GM12873 (cell line): ENCODE measurements around the gene ARHGDIG.

Source experiments
- TF ChIP-seq, protein P1 (sequence below): IDR thresholded peaks from 2 replicates; pipeline ENCODE4 v1.5.1; 2012; ENCODE audit warnings: low read depth, mild to moderate bottlenecking, moderate library complexity, low read length, control low read depth; ENCODE audit not compliant: insufficient read depth; ENCODE audit errors: missing control alignments

ARHGDIG gene

DNA sequence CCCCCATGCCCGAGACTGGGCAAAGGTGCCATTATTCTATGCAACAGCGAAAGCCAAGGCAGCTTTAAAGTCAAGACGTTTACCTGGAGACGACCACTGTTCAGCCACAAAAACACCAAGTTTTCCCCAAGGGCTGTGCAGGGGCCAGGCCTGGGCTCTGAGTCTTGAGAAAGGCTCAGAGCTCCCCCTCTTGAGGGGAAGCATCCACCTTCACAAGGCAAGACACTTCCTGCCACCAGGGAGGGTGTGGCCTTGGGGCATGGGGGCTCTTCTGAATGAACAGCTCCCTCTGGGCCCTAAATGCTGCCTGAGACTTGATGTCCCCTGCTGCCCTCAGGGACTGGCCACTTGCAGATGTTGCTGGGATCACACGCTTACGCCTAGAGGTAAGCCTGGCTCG, 29.1 kb downstream of the ARHGDIG start:
- TF ChIP-seq, protein P1, sequence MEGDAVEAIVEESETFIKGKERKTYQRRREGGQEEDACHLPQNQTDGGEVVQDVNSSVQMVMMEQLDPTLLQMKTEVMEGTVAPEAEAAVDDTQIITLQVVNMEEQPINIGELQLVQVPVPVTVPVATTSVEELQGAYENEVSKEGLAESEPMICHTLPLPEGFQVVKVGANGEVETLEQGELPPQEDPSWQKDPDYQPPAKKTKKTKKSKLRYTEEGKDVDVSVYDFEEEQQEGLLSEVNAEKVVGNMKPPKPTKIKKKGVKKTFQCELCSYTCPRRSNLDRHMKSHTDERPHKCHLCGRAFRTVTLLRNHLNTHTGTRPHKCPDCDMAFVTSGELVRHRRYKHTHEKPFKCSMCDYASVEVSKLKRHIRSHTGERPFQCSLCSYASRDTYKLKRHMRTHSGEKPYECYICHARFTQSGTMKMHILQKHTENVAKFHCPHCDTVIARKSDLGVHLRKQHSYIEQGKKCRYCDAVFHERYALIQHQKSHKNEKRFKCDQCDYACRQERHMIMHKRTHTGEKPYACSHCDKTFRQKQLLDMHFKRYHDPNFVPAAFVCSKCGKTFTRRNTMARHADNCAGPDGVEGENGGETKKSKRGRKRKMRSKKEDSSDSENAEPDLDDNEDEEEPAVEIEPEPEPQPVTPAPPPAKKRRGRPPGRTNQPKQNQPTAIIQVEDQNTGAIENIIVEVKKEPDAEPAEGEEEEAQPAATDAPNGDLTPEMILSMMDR = peak; percentile 14

DNA sequence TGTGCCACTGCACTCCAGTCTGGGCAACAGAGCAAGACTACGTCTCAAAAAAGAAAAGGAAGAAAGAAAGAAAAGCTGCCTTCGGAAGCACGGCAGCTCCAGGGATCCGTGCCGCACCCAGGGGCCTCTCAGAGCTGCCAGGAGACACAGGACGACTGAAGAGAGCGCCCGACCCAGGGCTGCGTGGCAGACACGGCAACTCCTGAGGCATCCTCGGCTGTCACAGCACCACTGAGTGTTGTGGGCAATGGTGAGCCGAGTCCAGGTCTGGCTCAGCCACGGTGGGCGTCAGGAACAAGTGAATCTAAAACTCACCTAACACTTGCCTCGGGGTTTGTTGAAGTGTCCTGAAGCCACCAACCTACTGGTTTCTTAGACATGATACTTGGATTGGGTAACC, 31.3 kb downstream of the ARHGDIG start:
- TF ChIP-seq, protein P1 = no peak

DNA sequence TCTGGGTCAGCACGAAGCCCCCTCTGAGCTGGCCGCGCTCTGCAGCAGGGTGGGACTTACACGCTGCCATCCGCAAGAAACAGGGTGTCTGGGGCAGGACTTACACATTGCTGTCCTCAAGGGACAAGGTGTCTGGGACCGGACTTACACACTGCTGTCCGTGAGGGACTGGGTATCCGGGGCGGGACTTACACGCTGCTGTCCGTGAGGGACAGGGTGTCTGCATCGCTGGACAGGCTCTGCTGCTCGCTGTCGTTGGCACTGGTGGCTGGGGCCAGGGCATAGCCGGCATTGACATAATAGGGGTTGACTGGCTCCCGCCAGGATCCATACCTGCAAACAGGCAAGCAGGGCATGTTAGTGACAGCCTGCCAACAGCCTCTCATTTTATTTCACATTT, 34.0 kb downstream of the ARHGDIG start:
- TF ChIP-seq, protein P1 = no peak

GRCh38 chr16:314795-315299, 34.5 kb downstream of the ARHGDIG start:
- TF ChIP-seq, protein P1 = no peak

DNA sequence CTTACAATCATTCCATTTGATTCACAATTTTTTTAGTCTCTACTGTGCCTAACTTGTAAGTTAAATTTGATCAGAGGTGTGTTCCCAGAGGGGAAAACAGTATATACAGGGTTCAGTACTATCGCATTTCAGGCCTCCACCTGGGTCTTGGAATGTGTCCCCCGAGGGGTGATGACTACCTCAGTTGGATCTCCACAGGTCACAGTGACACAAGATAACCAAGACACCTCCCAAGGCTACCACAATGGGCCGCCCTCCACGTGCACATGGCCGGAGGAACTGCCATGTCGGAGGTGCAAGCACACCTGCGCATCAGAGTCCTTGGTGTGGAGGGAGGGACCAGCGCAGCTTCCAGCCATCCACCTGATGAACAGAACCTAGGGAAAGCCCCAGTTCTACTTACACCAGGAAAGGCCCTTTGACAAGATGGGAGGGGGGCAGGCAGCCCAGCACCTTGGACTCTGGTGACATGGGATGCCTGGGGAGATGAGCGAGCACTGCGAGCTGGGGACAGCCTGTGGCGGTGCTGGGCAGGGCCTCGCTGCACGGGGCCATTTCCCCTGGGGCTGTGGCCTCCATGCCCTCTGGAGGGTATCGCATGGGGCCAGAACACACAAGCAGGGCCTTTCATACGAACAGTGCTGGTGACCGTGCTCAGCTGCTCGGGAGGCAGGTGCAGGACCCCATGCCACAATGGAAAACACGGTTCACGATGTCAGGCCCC, 36.5 kb downstream of the ARHGDIG start:
- TF ChIP-seq, protein P1 = no peak

GRCh38 chr16:317583-317982, 37.2 kb downstream of the ARHGDIG start:
- TF ChIP-seq, protein P1 = no peak

- TF ChIP-seq, protein P1 = peak; percentile 48
These were observed 38.2 kb downstream of the ARHGDIG start for GRCh38 chr16:318628-319027.
